HG02759 (cell line): ENCODE results near the gene TRAPPC8.

Experiments used
- ATAC-seq: cut with Tn5 transposase; IDR thresholded peaks from one replicate; pipeline ENCODE4 v1.9.1; 2021; ENCODE audit warnings: mild to moderate bottlenecking, moderate library complexity; ENCODE audit not compliant: unreplicated experiment

The TRAPPC8 gene

DNA sequence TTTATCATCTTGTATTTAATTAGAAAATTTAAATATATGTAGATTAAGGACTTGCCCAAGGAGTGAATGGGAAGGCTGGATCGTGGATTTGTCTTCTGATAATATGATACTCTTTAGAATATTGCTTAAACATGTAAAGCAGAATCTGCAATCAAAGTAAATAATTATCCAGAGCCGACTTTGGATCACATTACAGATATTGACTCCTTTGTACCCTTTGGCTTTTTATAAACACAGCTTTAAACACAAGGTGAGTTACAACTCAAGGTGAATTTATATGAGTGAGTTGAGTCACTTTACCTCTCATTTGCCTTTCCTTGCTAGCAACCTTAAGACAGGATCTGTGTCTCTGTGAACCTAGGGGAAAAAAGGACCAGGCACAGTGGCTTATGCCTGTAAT lies 144.5 kb downstream of the TRAPPC8 start:
- no peak for ATAC-seq

DNA sequence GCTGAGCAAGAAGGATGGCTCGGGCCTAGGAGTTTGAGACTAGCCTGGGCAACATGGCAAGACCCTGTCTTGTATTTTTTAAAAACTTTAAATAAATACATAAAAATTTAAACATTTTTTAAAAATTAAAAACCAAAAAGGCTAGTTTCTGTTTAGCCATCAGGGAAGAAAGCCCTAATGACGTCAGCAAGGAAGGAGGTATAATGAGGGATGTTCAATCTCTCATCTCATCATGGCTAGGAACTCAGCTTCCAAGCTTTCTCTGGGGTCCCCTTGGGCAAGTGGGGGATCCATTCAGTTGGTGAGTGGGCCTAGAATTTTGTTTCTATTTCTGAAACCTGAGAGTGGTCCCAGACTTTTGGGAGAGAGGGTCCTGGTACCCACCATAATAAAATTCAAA lies 147.2 kb downstream of the TRAPPC8 start:
- ATAC-seq, result no peak

DNA sequence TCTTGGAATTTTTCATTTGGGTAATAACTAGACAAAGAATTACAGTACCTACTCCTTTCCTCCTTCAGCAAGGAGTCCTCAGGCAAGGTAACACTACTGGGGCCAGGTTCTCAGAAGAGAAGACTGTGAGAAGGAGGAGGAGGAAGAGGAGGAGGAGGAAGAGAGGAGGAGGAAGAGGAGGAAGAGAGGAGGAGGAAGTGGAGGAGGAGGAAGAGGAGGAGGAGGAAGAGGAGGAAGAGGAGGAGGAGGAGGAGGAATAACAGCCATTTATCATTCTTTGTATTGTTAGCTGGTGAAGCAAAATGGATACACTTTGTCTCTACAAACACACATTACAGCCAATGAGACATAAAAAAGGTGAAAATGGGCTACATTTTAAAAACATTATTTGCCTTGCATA lies 149.4 kb downstream of the TRAPPC8 start:
- ATAC-seq, result no peak

DNA sequence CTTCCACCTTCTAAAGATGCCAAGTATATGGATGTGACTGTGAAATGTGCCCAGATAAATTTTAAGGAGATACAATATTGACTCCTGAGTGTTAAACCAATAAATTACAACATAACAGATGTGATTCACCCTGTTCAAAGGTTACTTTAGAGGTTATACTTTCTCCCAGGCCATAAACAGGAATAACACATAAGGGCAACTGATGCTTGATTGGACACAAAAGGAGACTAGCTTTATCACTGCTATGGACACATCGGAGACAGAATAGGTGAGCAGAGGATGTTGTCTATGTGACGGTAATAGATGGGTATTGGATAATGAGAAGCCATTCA lies 150.4 kb downstream of the TRAPPC8 start:
- ATAC-seq, result no peak

DNA sequence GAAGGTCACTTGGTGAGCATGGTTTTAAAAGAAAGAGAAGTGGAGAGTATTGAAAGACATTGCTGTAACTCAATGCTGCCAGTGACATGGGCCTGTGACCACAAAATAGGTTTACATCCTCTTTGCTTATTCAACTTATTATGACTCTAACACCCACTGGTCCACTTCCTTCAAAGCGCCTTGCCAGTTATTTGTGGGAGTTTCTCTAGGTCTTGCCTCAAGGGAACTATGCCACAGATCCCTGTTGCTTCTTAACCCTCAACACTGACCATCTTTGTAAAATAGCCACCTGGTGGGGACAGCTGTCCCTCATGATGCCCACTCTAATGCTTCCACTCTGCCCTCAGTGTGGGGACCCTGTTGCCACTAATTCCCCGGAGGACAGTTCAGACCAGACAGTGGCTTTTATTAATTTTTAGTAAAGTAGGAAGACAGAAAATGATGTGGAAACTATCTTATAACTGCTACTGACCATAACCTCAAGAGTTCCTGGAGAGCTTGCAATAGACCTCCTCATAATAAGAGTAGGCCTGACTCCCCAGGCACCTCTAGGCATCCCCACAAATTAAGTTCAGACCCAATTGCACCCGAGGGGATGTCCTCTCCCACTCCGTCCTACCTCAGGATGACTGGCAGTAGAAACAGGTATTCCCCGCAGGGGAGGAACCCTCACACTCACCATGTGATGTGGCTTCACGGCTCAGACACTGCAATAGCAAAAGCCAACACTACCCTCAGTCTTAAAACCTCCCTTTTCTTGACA lies 150.9 kb downstream of the TRAPPC8 start:
- peak; percentile 86 for ATAC-seq

DNA sequence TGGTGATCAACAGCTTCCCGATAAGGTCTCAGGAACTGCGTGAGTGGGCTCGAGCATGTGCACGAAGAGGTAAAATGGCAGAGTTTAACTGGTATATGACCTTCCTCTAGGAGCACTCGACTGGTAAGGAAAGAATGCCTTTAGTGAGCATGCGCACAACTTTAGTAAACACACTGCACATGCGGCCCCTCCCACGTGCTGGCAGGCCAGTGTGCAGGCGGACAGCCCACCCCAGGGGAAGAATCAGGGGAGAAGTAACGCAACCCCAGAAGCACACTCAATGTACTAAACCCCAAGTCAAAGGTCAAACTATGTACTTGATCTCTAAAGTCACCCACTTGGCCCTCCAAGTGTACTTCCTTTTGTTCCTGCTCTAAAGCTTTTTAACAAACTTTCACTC lies 153.5 kb downstream of the TRAPPC8 start:
- ATAC-seq, result no peak

DNA sequence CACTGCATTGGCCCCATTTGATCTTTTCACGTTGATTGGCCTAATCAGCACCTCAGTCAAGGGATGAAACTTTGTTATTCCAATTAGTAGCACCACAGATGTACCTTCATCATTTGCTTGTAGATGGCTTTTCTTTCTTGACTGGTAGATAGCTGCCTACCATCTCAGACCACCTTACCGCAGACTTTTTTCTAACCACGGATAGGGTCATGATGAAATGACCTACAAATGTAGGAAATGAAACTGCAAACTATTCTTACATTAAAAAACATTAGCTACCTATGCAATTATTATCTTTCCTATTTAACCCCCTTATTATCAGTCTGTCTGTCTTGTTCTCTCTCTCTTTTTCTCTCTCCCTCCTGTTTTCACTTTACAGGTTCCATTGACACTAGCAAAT lies 159.9 kb downstream of the TRAPPC8 start:
- ATAC-seq, result no peak
